Measurements from ENCODE around the gene TMEM271.

- TF ChIP-seq CTCF (IDR thresholded peaks at IDR 0.05; ENCODE audit: insufficient read depth, low read length) = no peak
- TF ChIP-seq POLR2AphosphoS5 (IDR thresholded peaks at IDR 0.05; ENCODE audit: low read depth) = no peak
These were observed 36.1 kb upstream of the TMEM271 start for GRCh38 chr4:612052-612748.

Measured in HL-60 (cell line).